Measurements from ENCODE around the gene ZNF532. TPM values are rescaled to one million over a fixed set of nuclear protein-coding genes. Genes with fewer than 3 reads are reported as not detected.
"Not testable (repeated sequence)": the region's sequence is repeated elsewhere in the genome, so short reads cannot be mapped to it uniquely, and the experiment has no call there.

ZNF532 gene
- total RNA-seq, 1 donor from 2014 or later = 41.3 TPM

DNA sequence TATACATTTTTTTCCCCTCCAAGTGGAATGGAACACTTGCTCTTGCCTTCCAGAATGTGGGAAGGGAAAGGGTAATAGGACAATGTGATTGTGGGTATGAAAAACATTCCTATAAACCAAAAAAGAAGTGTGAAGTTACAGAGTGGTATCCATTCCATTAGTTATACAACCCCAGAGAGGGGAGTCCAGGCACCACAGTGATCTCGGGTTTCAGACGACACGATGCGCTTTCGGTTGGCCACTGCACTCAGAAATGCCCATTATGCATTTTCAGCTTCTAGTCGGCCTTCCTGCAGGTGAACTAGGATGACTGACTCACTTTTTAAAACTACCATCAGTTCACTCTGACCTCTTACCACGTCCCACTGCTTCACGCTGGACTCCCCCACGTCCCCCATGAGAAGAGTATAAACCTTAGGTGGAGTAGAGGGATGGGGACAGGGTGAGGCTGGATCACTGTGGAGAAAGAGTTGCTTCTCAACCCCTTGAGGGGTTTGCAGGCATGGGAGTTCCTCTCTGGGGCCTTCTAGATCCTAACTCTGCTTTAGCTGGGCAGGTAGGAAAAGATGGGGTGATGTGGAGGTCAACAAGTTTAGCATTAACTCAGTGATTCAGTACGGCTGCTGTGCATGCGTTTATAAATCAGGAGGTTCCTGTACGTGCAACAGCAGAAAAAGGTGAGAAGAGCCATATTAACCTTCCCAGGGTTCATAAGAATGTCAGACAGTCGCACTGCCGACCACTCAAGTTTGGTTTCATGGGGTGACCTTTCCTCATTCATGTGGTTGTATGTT lies 50.5 kb downstream of the ZNF532 start:
- FAIRE-seq = peak; percentile 55
- Histone ChIP-seq H3K27me3 (ENCODE audit: control insufficient read depth, insufficient read depth, low read length) (no peaks in the 10 kb centered on the region), H3K4me3 (ENCODE audit: low read depth, low read length) (no peak overlapping the region), H3K36me3 (ENCODE audit: control insufficient read depth, insufficient read depth, low read length) (peaks cover 15% of the 10 kb centered on the region)
- no peak for DNase-seq (ENCODE audit: low read depth)
- TF ChIP-seq, protein P1, sequence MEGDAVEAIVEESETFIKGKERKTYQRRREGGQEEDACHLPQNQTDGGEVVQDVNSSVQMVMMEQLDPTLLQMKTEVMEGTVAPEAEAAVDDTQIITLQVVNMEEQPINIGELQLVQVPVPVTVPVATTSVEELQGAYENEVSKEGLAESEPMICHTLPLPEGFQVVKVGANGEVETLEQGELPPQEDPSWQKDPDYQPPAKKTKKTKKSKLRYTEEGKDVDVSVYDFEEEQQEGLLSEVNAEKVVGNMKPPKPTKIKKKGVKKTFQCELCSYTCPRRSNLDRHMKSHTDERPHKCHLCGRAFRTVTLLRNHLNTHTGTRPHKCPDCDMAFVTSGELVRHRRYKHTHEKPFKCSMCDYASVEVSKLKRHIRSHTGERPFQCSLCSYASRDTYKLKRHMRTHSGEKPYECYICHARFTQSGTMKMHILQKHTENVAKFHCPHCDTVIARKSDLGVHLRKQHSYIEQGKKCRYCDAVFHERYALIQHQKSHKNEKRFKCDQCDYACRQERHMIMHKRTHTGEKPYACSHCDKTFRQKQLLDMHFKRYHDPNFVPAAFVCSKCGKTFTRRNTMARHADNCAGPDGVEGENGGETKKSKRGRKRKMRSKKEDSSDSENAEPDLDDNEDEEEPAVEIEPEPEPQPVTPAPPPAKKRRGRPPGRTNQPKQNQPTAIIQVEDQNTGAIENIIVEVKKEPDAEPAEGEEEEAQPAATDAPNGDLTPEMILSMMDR (IDR thresholded peaks at IDR 0.05; ENCODE audit: insufficient read depth, low read length, severe bottlenecking) = no peak

DNA sequence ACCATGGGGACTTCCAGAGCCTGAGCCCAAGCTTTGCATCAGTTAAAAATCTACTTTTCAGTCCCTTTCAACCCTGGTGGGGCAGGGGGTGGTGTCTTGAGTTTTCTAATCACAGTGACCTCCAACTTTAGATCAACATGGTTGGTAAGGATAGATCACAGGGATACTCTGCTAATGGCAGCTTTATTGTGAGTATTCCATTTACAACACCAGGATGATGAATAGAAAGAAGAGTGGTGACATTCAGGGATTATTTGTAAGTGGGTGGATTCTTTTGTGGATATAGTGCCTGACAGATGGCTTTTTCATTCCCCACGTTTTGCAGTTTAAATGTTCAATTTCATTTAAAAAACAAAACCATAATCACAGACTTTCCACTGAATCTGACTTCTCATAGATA lies 51.3 kb downstream of the ZNF532 start:
- H3K4me3 ChIP-seq (ENCODE audit: low read depth, low read length) = no peak overlapping the region
- no peak for FAIRE-seq
- TF ChIP-seq, protein P1 (IDR thresholded peaks at IDR 0.05; ENCODE audit: insufficient read depth, low read length, severe bottlenecking) = no peak
- H3K27me3 ChIP-seq (ENCODE audit: control insufficient read depth, insufficient read depth, low read length) = no peaks in the 10 kb centered on the region
- H3K36me3 ChIP-seq (ENCODE audit: control insufficient read depth, insufficient read depth, low read length) = peaks cover 15% of the 10 kb centered on the region
- DNase-seq (ENCODE audit: low read depth) = no peak

DNA sequence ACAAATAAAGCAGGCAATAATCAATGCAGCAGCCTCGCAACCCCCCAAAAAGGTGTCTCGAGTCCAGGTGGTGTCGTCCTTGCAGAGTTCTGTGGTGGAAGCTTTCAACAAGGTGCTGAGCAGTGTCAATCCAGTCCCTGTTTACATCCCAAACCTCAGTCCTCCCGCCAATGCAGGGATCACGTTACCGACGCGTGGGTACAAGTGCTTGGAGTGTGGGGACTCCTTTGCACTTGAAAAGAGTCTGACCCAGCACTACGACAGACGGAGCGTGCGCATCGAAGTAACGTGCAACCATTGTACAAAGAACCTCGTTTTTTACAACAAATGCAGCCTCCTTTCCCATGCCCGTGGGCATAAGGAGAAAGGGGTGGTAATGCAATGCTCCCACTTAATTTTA lies 55.3 kb downstream of the ZNF532 start:
- DNase-seq (ENCODE audit: low read depth); H3K4me3 ChIP-seq (ENCODE audit: low read depth, low read length); H3K27me3 ChIP-seq (ENCODE audit: control insufficient read depth, insufficient read depth, low read length): not testable (repeated sequence)
- peak; percentile 95 for FAIRE-seq
- peaks cover 17% of the 10 kb centered on the region for H3K36me3 ChIP-seq (ENCODE audit: control insufficient read depth, insufficient read depth, low read length)

DNA sequence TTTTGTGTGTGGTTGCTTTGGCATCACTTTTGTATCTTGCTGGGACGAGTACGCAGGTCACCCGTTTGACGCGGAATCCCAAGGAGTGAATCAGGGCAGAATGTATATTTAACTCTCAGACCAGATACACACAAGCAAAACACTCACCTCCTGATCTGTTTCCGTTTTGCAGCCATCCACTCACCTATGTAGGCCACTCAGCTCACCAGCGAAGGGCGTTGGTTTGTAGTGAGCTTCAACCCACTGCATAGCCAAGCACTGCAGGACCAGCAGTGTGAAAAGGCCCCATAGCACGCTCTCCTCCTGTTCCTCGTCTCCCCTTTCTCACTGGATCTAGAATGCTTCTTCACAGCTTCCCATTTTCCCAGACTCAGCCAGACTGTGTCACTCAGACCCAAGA lies 58.3 kb downstream of the ZNF532 start:
- FAIRE-seq (peak; percentile 66), DNase-seq (ENCODE audit: low read depth) (no peak)
- Histone ChIP-seq H3K36me3 (ENCODE audit: control insufficient read depth, insufficient read depth, low read length) (peaks cover 12% of the 10 kb centered on the region), H3K4me3 (ENCODE audit: low read depth, low read length) (no peak overlapping the region), H3K27me3 (ENCODE audit: control insufficient read depth, insufficient read depth, low read length) (no peaks in the 10 kb centered on the region)
- TF ChIP-seq, protein P1 (IDR thresholded peaks at IDR 0.05; ENCODE audit: insufficient read depth, low read length, severe bottlenecking) = no peak

DNA sequence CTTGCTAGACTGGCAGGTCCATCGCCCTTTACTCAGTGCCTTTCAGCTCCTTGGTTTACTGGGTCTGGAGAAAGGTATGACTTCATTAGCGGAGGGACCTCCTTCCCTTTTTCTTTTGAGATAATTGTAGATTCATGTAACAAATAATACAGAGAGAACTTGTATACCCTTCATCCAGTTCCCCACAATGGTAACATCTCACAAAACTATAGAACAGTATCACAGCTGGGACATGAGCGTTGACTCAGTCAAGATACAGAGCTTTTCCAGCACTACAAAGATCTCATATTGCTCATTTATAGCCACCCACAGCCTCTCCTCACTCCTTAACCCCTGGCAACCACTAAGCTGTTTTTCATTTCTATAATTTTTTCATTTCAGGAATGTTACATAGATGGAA lies 59.8 kb downstream of the ZNF532 start:
- Histone ChIP-seq H3K27me3 (ENCODE audit: control insufficient read depth, insufficient read depth, low read length) (no peaks in the 10 kb centered on the region), H3K36me3 (ENCODE audit: control insufficient read depth, insufficient read depth, low read length) (peaks cover 8% of the 10 kb centered on the region), H3K4me3 (ENCODE audit: low read depth, low read length) (no peak overlapping the region)
- FAIRE-seq (no peak), DNase-seq (ENCODE audit: low read depth) (no peak)
- TF ChIP-seq, protein P1 (IDR thresholded peaks at IDR 0.05; ENCODE audit: insufficient read depth, low read length, severe bottlenecking) = no peak

DNA sequence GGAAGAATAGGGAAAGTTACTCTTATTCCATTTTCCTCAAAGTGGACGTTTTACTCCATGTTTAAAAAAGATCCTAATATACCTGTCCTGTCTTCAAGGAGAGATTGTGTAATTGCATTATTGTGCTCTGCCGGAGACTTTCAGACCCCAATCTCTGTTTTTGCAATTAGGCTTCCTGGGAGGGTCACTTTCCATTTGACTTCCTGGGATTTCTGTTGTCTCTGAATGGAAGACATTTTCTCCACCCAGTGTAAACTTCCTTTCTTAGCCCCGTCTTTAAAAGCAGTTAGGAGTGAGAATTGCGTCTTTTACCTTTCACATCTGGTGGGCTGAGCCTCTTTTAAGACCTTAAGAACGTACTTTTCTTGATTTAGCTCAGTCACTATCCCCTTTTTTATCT lies 63.0 kb downstream of the ZNF532 start:
- DNase-seq (ENCODE audit: low read depth) = no peak
- Histone ChIP-seq H3K36me3 (ENCODE audit: control insufficient read depth, insufficient read depth, low read length) (peaks cover 7% of the 10 kb centered on the region), H3K27me3 (ENCODE audit: control insufficient read depth, insufficient read depth, low read length) (no peaks in the 10 kb centered on the region), H3K4me3 (ENCODE audit: low read depth, low read length) (no peak overlapping the region)
- TF ChIP-seq, protein P1 (IDR thresholded peaks at IDR 0.05; ENCODE audit: insufficient read depth, low read length, severe bottlenecking) = no peak
- no peak for FAIRE-seq

All from bronchial epithelial cell (primary cell).